Type B pancreatic cell (in vitro differentiated cells): ENCODE results near the gene RCN1. TPM values are rescaled to one million over a fixed set of nuclear protein-coding genes. Genes with fewer than 3 reads are reported as not detected.
"Not testable (repeated sequence)": the region's sequence is repeated elsewhere in the genome, so short reads cannot be mapped to it uniquely, and the experiment has no call there.

Experiments
- DNase-seq: peaks from one replicate; pipeline ENCODE4 v3.0.0; 2021; ENCODE audit warnings: mixed read lengths; ENCODE audit not compliant: unreplicated experiment; ENCODE audit errors: extremely low spot score
- H3K27ac Mint-ChIP-seq: 2 replicates; pipeline ENCODE4 v1.8.0; 2021; ENCODE audit warnings: mild to moderate bottlenecking, mixed read lengths
- H3K27me3 Mint-ChIP-seq: 2 replicates; pipeline ENCODE4 v1.8.0; 2021; ENCODE audit warnings: mixed read lengths
- H3K36me3 Mint-ChIP-seq: 2 replicates; pipeline ENCODE4 v1.8.0; 2021; ENCODE audit warnings: mixed read lengths
- H3K4me1 Mint-ChIP-seq: one replicate; pipeline ENCODE4 v1.8.0; 2021; ENCODE audit warnings: mixed read lengths; ENCODE audit not compliant: unreplicated experiment
- H3K4me3 Mint-ChIP-seq: 2 replicates; pipeline ENCODE4 v1.8.0; 2021; ENCODE audit warnings: mild to moderate bottlenecking, mixed read lengths
- H3K9me3 Mint-ChIP-seq: 2 replicates; pipeline ENCODE4 v1.8.0; 2021; ENCODE audit warnings: mixed read lengths
- total RNA-seq: library from RNA; stranded (reverse); gene quantifications from 2 replicates; pipeline ENCODE4 v1.2.1, GENCODE V29; 2021; ENCODE audit warnings: low replicate concordance
- TF ChIP-seq, protein P1 (sequence below): fragments of 200-600 bp; sonication (generic); conservative IDR thresholded peaks from 2 replicates; pipeline ENCODE4 v1.5.0; 2021; ENCODE audit warnings: antibody characterized with exemption, mild to moderate bottlenecking

The RCN1 gene
- total RNA-seq, 1 donor from 2014 or later = 144 TPM

DNA sequence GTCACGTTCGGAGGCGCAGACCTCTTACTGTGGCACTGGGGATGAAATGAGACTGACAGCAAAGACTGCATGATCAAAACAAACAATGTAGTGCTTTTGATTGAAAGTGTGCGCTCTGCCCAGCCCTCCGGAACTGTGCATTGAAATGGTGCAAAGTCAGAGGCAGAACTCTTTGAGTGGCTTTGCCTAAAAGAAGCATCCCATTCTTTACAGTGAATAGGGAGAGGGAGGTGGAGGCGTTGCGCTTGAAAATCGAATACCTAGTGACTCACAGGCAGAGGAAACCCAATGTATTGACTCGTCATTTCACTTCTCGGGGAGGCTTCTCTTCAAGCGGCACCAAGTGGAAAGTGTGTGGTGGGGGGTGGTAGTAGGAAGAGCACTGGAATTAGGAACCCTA lies 10.9 kb downstream of the RCN1 start:
- H3K27ac Mint-ChIP-seq = no peak overlapping the region
- H3K36me3 Mint-ChIP-seq = peaks cover 63% of the 10 kb centered on the region
- TF ChIP-seq, protein P1, sequence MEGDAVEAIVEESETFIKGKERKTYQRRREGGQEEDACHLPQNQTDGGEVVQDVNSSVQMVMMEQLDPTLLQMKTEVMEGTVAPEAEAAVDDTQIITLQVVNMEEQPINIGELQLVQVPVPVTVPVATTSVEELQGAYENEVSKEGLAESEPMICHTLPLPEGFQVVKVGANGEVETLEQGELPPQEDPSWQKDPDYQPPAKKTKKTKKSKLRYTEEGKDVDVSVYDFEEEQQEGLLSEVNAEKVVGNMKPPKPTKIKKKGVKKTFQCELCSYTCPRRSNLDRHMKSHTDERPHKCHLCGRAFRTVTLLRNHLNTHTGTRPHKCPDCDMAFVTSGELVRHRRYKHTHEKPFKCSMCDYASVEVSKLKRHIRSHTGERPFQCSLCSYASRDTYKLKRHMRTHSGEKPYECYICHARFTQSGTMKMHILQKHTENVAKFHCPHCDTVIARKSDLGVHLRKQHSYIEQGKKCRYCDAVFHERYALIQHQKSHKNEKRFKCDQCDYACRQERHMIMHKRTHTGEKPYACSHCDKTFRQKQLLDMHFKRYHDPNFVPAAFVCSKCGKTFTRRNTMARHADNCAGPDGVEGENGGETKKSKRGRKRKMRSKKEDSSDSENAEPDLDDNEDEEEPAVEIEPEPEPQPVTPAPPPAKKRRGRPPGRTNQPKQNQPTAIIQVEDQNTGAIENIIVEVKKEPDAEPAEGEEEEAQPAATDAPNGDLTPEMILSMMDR = no peak
- no peak for DNase-seq
- no peaks in the 10 kb centered on the region for H3K27me3 Mint-ChIP-seq
- no peak overlapping the region for H3K4me3 Mint-ChIP-seq
- peaks cover 8% of the 10 kb centered on the region for H3K4me1 Mint-ChIP-seq
- H3K9me3 Mint-ChIP-seq = no peaks in the 10 kb centered on the region

DNA sequence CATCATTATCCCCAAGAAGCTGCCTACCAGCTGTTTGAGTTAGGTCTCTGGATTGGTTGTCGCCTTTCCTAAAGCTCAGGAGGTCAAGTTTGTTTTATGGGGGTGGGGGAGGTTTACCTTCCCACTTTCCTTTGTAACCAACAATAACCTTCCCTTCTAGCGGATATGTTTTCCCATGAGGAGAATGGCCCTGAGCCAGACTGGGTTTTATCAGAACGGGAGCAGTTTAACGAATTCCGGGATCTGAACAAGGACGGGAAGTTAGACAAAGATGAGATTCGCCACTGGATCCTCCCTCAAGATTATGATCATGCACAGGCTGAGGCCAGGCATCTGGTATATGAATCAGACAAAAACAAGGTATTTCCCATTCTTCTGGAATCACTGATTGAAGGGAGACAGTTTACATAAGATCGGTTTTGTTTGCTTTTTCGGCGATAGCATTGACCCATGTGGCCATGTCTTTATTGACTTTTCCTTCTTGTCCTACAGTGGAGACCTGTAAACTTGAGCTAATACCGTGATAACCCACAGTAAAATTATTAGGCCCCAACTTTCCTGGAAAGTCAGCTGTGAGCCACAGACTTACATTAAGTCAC lies 12.3 kb downstream of the RCN1 start:
- not testable (repeated sequence) for H3K4me3 Mint-ChIP-seq, H3K4me1 Mint-ChIP-seq, H3K9me3 Mint-ChIP-seq, H3K27me3 Mint-ChIP-seq, H3K27ac Mint-ChIP-seq, DNase-seq
- peaks cover 49% of the 10 kb centered on the region for H3K36me3 Mint-ChIP-seq

DNA sequence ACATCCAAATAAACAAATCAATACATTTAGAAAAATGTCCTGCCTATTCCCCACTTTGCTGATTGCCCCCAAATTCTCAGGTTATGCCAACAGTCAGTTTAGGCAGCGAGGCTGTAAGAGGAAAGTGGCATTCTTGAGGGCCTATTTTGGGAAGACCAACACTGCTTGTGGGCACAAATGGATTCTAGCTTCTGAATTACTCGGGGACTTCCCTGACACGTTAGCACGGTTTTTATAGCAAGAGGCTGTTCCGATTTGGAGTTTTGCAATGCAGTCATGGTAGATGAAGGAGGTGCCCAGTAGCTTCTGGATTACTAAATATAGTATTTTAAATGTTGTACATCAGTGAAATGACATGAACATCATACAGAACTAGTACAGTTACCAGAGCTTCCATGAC lies 13.1 kb downstream of the RCN1 start:
- no peak for DNase-seq
- peaks cover 8% of the 10 kb centered on the region for H3K4me1 Mint-ChIP-seq
- no peaks in the 10 kb centered on the region for H3K9me3 Mint-ChIP-seq
- H3K4me3 Mint-ChIP-seq = no peak overlapping the region
- H3K27ac Mint-ChIP-seq = no peak overlapping the region
- H3K36me3 Mint-ChIP-seq = peaks cover 42% of the 10 kb centered on the region
- H3K27me3 Mint-ChIP-seq = no peaks in the 10 kb centered on the region
- TF ChIP-seq, protein P1 = no peak

DNA sequence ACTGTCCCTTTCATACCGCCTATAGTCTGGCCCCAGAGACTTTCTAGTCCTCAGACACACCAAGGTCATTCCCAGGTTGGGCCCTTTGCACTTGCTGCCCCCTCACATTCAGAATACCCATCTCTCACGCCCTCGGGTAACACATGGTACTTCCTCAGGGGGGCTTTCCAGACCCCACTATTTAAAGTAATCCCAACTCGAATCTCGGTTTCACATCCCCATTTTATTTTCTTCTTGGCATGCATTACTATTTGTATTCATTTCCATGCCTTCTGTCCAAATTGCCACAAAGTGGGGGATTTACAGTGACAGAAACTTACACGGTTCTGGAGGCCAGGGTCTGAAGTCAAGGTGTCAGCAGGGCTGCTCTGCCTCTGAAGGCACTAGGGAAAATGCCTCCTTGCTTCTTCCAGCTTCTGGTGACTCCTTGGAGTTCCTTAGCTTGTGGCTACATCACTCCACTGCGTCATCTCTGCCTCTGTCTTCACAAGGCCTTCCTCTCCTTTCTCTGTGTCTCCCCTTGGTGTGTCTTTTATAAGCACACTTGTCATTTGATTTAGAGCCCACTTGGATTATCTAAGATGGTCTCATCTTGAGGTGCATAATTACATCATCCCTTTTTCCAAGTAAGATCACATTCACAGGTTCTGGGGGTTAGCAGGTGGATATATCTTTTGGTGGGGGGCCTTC lies 15.1 kb downstream of the RCN1 start:
- Mint-ChIP-seq H3K36me3 (peaks cover 28% of the 10 kb centered on the region), H3K4me3 (no peak overlapping the region), H3K27me3 (peaks cover 3% of the 10 kb centered on the region), H3K9me3 (no peaks in the 10 kb centered on the region), H3K27ac (no peak overlapping the region), H3K4me1 (peaks cover 8% of the 10 kb centered on the region)
- no peak for DNase-seq
- TF ChIP-seq, protein P1 = no peak

DNA sequence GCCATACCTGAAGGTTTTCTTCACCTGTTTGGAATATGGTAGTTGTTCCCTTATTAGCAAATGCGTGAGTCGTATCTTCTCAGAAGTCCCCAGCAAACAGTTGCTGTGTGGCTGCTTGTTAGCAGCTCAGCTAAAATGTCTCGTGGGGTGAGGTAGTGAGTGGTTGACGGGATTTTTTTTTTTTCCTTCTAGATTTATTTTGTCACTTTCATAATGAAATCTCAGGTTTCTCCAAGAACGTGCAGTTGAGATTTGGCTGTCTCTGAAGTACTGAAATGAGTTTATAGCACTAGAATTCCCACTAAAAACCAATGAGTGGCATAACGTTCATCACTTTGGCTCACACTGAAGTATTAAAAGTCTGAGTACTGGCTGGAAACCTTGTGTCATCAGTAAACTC lies 16.8 kb downstream of the RCN1 start:
- Mint-ChIP-seq H3K4me1 (peaks cover 8% of the 10 kb centered on the region), H3K4me3 (no peak overlapping the region), H3K27ac (no peak overlapping the region), H3K27me3 (peaks cover 3% of the 10 kb centered on the region), H3K9me3 (no peaks in the 10 kb centered on the region), H3K36me3 (peaks cover 19% of the 10 kb centered on the region)
- no peak for DNase-seq
- TF ChIP-seq, protein P1 = no peak

DNA sequence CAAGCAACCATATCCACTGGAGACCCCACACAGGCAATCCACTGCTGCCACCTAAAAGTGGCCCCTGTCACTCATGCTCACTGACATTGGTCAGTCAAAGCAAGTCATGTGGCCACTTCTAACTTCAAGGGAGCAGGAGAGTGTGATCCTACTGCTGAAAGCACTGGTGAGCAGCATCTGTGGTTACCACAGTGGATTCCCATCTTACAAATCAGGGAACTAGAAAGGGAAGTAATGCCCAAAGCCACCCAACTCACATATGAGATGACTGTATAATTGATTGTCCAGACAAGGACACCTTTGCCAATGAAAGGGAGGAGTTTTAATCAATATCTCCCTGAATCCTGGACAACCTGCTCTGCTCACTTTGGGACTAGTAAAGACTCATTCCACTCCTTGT lies 17.7 kb downstream of the RCN1 start:
- no peak overlapping the region for H3K4me3 Mint-ChIP-seq
- no peak overlapping the region for H3K27ac Mint-ChIP-seq
- peaks cover 9% of the 10 kb centered on the region for H3K4me1 Mint-ChIP-seq
- peaks cover 10% of the 10 kb centered on the region for H3K36me3 Mint-ChIP-seq
- no peak for DNase-seq
- TF ChIP-seq, protein P1 = no peak
- H3K9me3 Mint-ChIP-seq = no peaks in the 10 kb centered on the region
- peaks cover 4% of the 10 kb centered on the region for H3K27me3 Mint-ChIP-seq
